ENCODE results near the gene DGKD.

DGKD gene

DNA sequence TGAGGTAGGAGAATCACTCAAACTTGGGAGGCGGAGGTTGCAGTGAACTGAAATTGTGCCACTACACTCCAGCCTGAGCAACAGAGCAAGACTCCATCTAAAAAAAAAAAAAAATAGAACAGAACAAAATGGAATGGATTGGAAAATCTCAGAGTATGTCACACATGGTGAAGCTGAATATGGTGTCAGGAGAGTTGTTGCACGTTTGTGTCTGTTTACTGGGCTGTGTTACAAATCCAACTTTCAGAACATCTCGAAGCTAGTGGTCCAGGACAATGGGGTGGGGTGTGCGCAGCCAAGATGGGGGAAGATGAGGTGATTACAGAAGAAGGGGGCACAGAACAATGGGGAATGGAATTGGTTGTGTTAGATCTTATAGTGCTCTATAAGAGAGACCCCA is 29.0 kb upstream of the DGKD start:
- TF ChIP-seq PPARA (CRISPR knock-in tag; IDR thresholded peaks at IDR 0.05; ENCODE audit: borderline replicate concordance) (no peak), ISL1 (CRISPR knock-in tag; IDR thresholded peaks at IDR 0.05) (no peak), ZNF565 (CRISPR knock-in tag; conservative IDR thresholded peaks at IDR 0.05; ENCODE audit: low read depth) (no peak), ZNF70 (CRISPR knock-in tag; IDR thresholded peaks at IDR 0.05) (no peak), ARNTL (CRISPR knock-in tag; IDR thresholded peaks at IDR 0.05; ENCODE audit: borderline replicate concordance, low read depth) (no peak), ZFP3 (CRISPR knock-in tag; IDR thresholded peaks at IDR 0.05) (no peak), OSR1 (CRISPR knock-in tag; IDR thresholded peaks at IDR 0.05) (no peak), SNAI2 (CRISPR knock-in tag; IDR thresholded peaks at IDR 0.05) (no peak), ZC3H10 (CRISPR knock-in tag; IDR thresholded peaks at IDR 0.05) (no peak), CSDC2 (CRISPR knock-in tag; IDR thresholded peaks at IDR 0.05) (no peak), TOX (CRISPR knock-in tag; IDR thresholded peaks at IDR 0.05; ENCODE audit: borderline replicate concordance) (no peak), ESRRG (CRISPR knock-in tag; IDR thresholded peaks at IDR 0.05) (no peak), BACH2 (CRISPR knock-in tag; IDR thresholded peaks at IDR 0.05; ENCODE audit: borderline replicate concordance) (no peak), TCF4 (CRISPR knock-in tag; IDR thresholded peaks at IDR 0.05; ENCODE audit: borderline replicate concordance) (no peak), GLIS3 (CRISPR knock-in tag; IDR thresholded peaks at IDR 0.05) (no peak)
- TF ChIP-seq, protein P1, sequence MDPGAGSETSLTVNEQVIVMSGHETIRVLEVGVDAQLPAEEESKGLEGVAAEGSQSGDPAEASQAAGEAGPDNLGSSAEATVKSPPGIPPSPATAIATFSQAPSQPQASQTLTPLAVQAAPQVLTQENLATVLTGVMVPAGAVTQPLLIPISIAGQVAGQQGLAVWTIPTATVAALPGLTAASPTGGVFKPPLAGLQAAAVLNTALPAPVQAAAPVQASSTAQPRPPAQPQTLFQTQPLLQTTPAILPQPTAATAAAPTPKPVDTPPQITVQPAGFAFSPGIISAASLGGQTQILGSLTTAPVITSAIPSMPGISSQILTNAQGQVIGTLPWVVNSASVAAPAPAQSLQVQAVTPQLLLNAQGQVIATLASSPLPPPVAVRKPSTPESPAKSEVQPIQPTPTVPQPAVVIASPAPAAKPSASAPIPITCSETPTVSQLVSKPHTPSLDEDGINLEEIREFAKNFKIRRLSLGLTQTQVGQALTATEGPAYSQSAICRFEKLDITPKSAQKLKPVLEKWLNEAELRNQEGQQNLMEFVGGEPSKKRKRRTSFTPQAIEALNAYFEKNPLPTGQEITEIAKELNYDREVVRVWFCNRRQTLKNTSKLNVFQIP (CRISPR knock-in tag; IDR thresholded peaks at IDR 0.05; ENCODE audit: borderline replicate concordance, low read depth), result no peak
- TF ChIP-seq, protein P2, sequence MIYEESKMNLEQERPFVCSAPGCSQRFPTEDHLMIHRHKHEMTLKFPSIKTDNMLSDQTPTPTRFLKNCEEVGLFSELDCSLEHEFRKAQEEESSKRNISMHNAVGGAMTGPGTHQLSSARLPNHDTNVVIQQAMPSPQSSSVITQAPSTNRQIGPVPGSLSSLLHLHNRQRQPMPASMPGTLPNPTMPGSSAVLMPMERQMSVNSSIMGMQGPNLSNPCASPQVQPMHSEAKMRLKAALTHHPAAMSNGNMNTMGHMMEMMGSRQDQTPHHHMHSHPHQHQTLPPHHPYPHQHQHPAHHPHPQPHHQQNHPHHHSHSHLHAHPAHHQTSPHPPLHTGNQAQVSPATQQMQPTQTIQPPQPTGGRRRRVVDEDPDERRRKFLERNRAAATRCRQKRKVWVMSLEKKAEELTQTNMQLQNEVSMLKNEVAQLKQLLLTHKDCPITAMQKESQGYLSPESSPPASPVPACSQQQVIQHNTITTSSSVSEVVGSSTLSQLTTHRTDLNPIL (CRISPR knock-in tag; IDR thresholded peaks at IDR 0.05; ENCODE audit: low read depth), result no peak
- TF ChIP-seq, protein P3, sequence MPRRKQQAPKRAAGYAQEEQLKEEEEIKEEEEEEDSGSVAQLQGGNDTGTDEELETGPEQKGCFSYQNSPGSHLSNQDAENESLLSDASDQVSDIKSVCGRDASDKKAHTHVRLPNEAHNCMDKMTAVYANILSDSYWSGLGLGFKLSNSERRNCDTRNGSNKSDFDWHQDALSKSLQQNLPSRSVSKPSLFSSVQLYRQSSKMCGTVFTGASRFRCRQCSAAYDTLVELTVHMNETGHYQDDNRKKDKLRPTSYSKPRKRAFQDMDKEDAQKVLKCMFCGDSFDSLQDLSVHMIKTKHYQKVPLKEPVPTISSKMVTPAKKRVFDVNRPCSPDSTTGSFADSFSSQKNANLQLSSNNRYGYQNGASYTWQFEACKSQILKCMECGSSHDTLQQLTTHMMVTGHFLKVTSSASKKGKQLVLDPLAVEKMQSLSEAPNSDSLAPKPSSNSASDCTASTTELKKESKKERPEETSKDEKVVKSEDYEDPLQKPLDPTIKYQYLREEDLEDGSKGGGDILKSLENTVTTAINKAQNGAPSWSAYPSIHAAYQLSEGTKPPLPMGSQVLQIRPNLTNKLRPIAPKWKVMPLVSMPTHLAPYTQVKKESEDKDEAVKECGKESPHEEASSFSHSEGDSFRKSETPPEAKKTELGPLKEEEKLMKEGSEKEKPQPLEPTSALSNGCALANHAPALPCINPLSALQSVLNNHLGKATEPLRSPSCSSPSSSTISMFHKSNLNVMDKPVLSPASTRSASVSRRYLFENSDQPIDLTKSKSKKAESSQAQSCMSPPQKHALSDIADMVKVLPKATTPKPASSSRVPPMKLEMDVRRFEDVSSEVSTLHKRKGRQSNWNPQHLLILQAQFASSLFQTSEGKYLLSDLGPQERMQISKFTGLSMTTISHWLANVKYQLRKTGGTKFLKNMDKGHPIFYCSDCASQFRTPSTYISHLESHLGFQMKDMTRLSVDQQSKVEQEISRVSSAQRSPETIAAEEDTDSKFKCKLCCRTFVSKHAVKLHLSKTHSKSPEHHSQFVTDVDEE (CRISPR knock-in tag; IDR thresholded peaks at IDR 0.05), result no peak
- TF ChIP-seq, protein P4, sequence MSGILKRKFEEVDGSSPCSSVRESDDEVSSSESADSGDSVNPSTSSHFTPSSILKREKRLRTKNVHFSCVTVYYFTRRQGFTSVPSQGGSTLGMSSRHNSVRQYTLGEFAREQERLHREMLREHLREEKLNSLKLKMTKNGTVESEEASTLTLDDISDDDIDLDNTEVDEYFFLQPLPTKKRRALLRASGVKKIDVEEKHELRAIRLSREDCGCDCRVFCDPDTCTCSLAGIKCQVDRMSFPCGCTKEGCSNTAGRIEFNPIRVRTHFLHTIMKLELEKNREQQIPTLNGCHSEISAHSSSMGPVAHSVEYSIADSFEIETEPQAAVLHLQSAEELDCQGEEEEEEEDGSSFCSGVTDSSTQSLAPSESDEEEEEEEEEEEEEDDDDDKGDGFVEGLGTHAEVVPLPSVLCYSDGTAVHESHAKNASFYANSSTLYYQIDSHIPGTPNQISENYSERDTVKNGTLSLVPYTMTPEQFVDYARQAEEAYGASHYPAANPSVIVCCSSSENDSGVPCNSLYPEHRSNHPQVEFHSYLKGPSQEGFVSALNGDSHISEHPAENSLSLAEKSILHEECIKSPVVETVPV (CRISPR knock-in tag; IDR thresholded peaks at IDR 0.05), result no peak
- ATAC-seq, result no peak

DNA sequence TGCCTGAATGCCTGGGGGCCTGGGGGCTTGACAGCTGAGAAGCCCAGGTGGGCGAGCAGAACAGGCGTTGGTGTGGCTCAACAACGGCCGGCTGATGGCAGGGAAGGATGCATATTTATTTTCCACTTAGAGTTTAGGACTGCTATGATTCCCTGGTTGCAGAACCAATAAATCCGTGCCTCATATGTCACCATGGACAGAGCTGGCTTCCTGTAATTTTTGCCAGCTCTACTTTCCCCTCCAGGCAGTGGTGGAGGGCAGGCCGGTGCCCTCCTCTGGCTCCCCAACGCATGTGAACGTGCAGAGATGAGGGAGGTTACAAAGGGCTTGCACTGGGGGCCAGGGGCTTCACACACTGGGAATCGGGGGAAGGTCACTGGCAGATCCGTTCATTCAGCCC is 28.5 kb upstream of the DGKD start:
- TF ChIP-seq ARNTL (CRISPR knock-in tag; IDR thresholded peaks at IDR 0.05; ENCODE audit: borderline replicate concordance, low read depth) (no peak), ZNF565 (CRISPR knock-in tag; conservative IDR thresholded peaks at IDR 0.05; ENCODE audit: low read depth) (no peak)
- ATAC-seq, result no peak

DNA sequence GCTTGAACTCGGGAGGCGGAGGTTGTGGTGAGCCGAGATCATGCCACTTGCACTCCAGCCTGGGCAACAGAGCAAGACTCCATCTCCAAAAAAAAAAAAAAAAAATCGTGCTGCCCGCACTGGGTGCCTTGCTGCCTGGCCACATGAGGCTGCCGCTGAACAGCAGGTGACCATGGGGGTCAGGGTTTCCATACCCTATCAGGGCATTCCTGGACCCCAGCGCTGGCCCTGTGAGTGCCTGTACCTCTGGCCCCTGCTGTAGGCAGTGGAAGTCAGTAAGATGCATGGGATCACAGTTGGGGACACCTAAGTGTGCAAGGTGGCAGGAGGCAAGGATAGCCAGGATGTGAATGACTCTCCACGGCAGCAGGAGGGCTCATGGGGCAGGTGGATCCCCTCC is 27.8 kb upstream of the DGKD start:
- no peak for ATAC-seq
- TF ChIP-seq, protein P5, sequence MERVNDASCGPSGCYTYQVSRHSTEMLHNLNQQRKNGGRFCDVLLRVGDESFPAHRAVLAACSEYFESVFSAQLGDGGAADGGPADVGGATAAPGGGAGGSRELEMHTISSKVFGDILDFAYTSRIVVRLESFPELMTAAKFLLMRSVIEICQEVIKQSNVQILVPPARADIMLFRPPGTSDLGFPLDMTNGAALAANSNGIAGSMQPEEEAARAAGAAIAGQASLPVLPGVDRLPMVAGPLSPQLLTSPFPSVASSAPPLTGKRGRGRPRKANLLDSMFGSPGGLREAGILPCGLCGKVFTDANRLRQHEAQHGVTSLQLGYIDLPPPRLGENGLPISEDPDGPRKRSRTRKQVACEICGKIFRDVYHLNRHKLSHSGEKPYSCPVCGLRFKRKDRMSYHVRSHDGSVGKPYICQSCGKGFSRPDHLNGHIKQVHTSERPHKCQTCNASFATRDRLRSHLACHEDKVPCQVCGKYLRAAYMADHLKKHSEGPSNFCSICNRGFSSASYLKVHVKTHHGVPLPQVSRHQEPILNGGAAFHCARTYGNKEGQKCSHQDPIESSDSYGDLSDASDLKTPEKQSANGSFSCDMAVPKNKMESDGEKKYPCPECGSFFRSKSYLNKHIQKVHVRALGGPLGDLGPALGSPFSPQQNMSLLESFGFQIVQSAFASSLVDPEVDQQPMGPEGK (CRISPR knock-in tag; IDR thresholded peaks at IDR 0.05; ENCODE audit: borderline replicate concordance), result no peak
- TF ChIP-seq GLIS3 (CRISPR knock-in tag; IDR thresholded peaks at IDR 0.05) (no peak), ZNF565 (CRISPR knock-in tag; conservative IDR thresholded peaks at IDR 0.05; ENCODE audit: low read depth) (no peak), PPARA (CRISPR knock-in tag; IDR thresholded peaks at IDR 0.05; ENCODE audit: borderline replicate concordance) (no peak), ZFP3 (CRISPR knock-in tag; IDR thresholded peaks at IDR 0.05) (no peak), CSDC2 (CRISPR knock-in tag; IDR thresholded peaks at IDR 0.05) (no peak), BACH2 (CRISPR knock-in tag; IDR thresholded peaks at IDR 0.05; ENCODE audit: borderline replicate concordance) (no peak), ESRRG (CRISPR knock-in tag; IDR thresholded peaks at IDR 0.05) (no peak), TCF4 (CRISPR knock-in tag; IDR thresholded peaks at IDR 0.05; ENCODE audit: borderline replicate concordance) (no peak), ZFP30 (CRISPR knock-in tag; IDR thresholded peaks at IDR 0.05) (no peak)
- TF ChIP-seq, protein P4 (CRISPR knock-in tag; IDR thresholded peaks at IDR 0.05), result no peak
- TF ChIP-seq, protein P1 (CRISPR knock-in tag; IDR thresholded peaks at IDR 0.05; ENCODE audit: borderline replicate concordance, low read depth), result no peak

Measured in SK-N-SH treated with all-trans-retinoic acid at 6 μM for 48 hours (cell line).